KMS-11 (cell line): ENCODE data around the gene PLAAT3.

Source experiments
- H2AFZ ChIP-seq: fragments of 200-600 bp; sonication (generic); 2 replicates; pipeline ENCODE4 v1.6.1; 2016; ENCODE audit warnings: antibody characterized with exemption, mixed run types, low read depth
- H3K27ac ChIP-seq: fragments of 200-600 bp; sonication (generic); 2 replicates; pipeline ENCODE4 v1.6.1; 2016; ENCODE audit warnings: mild to moderate bottlenecking, mixed run types
- H3K27me3 ChIP-seq: fragments of 200-600 bp; sonication (generic); 2 replicates; pipeline ENCODE4 v1.6.1; 2017; ENCODE audit warnings: mild to moderate bottlenecking, low read depth, mixed run types, moderate library complexity; ENCODE audit not compliant: insufficient read depth
- H3K36me3 ChIP-seq: fragments of 200-600 bp; sonication (generic); 2 replicates; pipeline ENCODE4 v1.6.1; 2017; ENCODE audit warnings: mild to moderate bottlenecking, mixed run types; ENCODE audit not compliant: insufficient read depth
- H3K4me1 ChIP-seq: fragments of 200-600 bp; sonication (generic); 2 replicates; pipeline ENCODE4 v1.6.1; 2016; ENCODE audit warnings: mild to moderate bottlenecking, low read depth, mixed run types; ENCODE audit not compliant: poor library complexity, severe bottlenecking
- H3K4me2 ChIP-seq: fragments of 200-600 bp; sonication (generic); 2 replicates; pipeline ENCODE4 v1.7.0; 2016; ENCODE audit warnings: mild to moderate bottlenecking, mixed run types
- H3K4me3 ChIP-seq: fragments of 200-600 bp; sonication (generic); IDR thresholded peaks from 2 replicates; pipeline ENCODE4 v1.6.1; 2017; ENCODE audit warnings: low read depth, low read length, mixed read lengths; ENCODE audit not compliant: insufficient read depth
- H3K79me2 ChIP-seq: fragments of 200-600 bp; sonication (generic); 2 replicates; pipeline ENCODE4 v1.6.1; 2016; ENCODE audit warnings: low read depth, mixed run types; ENCODE audit not compliant: insufficient read depth
- H3K9ac ChIP-seq: fragments of 200-600 bp; sonication (generic); 2 replicates; pipeline ENCODE4 v1.6.1; 2016; ENCODE audit warnings: mild to moderate bottlenecking, mixed run types
- H4K20me1 ChIP-seq: fragments of 200-600 bp; sonication (generic); 2 replicates; pipeline ENCODE4 v1.6.1; 2016; ENCODE audit warnings: mild to moderate bottlenecking, mixed run types; ENCODE audit not compliant: insufficient read depth
- TF ChIP-seq, protein P1 (sequence below): fragments of 200-600 bp; sonication (generic); conservative IDR thresholded peaks from 2 replicates; pipeline ENCODE4 v1.6.1; 2017; ENCODE audit warnings: low read depth, mild to moderate bottlenecking, antibody characterized with exemption, low read length, moderate library complexity, mixed read lengths

The PLAAT3 gene

DNA sequence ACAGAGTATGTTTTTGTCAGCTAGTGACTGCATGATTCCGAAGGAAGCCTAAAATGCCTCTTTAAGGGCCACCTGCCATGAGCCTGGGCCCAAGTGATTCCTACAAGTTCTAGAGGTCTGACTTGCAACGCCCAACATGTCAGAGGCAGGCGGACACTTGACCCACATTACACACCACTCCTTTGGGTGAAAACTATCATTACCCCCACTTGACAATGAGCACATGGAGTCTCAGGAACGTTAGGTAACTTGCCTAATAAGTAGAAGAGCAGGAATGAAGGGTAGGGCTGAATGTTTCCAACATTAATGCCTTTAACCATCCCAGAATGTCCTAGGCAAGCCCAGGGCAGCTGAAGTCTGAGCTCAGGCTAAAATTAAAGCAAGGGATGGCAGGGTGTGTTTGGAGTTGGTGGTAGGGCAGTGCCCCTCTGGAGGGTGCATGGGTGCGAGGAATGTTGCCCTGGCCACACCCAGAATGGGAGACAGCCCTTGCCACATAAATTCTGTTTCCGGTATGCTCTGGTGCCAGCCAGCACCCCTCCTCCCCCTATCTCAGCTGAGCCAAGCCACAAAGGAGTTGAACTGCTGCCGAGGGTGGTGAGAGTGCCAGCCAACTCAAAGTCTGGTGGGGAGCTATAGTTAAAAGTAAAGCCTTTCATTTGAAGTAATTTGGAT lies 53.6 kb downstream of the PLAAT3 start:
- Histone ChIP-seq H3K9ac (no peak overlapping the region), H3K4me1 (peaks cover 48% of the 10 kb centered on the region), H3K79me2 (no peaks in the 10 kb centered on the region), H3K36me3 (no peaks in the 10 kb centered on the region), H3K27me3 (no peaks in the 10 kb centered on the region), H4K20me1 (no peaks in the 10 kb centered on the region), H2AFZ (no peak overlapping the region), H3K4me2 (no peak overlapping the region), H3K27ac (no peak overlapping the region), H3K4me3 (no peak overlapping the region)
- TF ChIP-seq, protein P1, sequence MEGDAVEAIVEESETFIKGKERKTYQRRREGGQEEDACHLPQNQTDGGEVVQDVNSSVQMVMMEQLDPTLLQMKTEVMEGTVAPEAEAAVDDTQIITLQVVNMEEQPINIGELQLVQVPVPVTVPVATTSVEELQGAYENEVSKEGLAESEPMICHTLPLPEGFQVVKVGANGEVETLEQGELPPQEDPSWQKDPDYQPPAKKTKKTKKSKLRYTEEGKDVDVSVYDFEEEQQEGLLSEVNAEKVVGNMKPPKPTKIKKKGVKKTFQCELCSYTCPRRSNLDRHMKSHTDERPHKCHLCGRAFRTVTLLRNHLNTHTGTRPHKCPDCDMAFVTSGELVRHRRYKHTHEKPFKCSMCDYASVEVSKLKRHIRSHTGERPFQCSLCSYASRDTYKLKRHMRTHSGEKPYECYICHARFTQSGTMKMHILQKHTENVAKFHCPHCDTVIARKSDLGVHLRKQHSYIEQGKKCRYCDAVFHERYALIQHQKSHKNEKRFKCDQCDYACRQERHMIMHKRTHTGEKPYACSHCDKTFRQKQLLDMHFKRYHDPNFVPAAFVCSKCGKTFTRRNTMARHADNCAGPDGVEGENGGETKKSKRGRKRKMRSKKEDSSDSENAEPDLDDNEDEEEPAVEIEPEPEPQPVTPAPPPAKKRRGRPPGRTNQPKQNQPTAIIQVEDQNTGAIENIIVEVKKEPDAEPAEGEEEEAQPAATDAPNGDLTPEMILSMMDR, result no peak

- peaks cover 43% of the 10 kb centered on the region for H3K4me1 ChIP-seq
- no peaks in the 10 kb centered on the region for H4K20me1 ChIP-seq
- no peak overlapping the region for H3K9ac ChIP-seq
- no peaks in the 10 kb centered on the region for H3K27me3 ChIP-seq
- H2AFZ ChIP-seq, result no peak overlapping the region
- H3K79me2 ChIP-seq, result no peaks in the 10 kb centered on the region
- no peak overlapping the region for H3K4me3 ChIP-seq
- H3K36me3 ChIP-seq, result no peaks in the 10 kb centered on the region
- H3K27ac ChIP-seq, result no peak overlapping the region
- TF ChIP-seq, protein P1, result no peak
- no peak overlapping the region for H3K4me2 ChIP-seq
Observed at GRCh38 chr11:63558459-63559157, 55.6 kb downstream of the PLAAT3 start.

GRCh38 chr11:63557570-63557969 lies 56.7 kb downstream of the PLAAT3 start:
- H2AFZ ChIP-seq, result no peak overlapping the region
- no peaks in the 10 kb centered on the region for H4K20me1 ChIP-seq
- H3K9ac ChIP-seq, result no peak overlapping the region
- no peaks in the 10 kb centered on the region for H3K79me2 ChIP-seq
- TF ChIP-seq, protein P1, result no peak
- H3K4me2 ChIP-seq, result no peak overlapping the region
- peaks cover 41% of the 10 kb centered on the region for H3K4me1 ChIP-seq
- no peak overlapping the region for H3K4me3 ChIP-seq
- no peaks in the 10 kb centered on the region for H3K36me3 ChIP-seq
- no peaks in the 10 kb centered on the region for H3K27me3 ChIP-seq
- H3K27ac ChIP-seq, result no peak overlapping the region

DNA sequence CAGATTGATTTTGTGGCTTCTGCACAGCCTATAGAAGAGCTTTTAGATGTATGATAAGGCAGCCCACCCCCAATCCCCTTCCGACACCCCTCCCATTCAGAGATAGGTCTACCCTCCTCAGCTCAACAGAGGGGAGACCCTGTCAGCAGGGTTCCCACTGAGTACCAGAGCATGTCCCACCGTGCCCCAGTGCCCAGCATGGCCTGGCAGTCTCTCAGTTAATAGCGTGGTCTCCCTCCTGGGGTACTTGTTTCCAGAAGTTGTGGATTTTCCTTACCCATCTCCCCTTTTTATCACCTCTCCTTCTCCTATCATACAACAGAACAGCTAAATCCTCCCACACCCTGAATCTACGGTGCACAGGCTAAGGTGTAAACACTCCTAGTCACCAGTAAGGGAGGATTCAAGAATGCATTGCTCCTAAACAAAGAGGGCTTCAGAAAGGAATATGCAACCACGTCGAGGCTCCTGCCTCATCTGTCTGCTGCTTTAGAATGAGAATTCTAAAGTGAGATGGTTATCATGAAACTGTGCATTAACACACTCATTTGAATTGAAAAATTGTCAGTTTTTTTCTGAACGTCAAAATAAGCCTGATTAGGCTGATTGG lies 57.7 kb downstream of the PLAAT3 start:
- Histone ChIP-seq H3K36me3 (no peaks in the 10 kb centered on the region), H3K4me3 (no peak overlapping the region), H3K27ac (no peak overlapping the region), H2AFZ (no peak overlapping the region), H3K9ac (no peak overlapping the region), H4K20me1 (no peaks in the 10 kb centered on the region), H3K79me2 (no peaks in the 10 kb centered on the region), H3K4me1 (peaks cover 31% of the 10 kb centered on the region), H3K27me3 (no peaks in the 10 kb centered on the region), H3K4me2 (no peak overlapping the region)
- TF ChIP-seq, protein P1, result no peak
